ENCODE measurements around the gene CALR3. TPM values are rescaled to one million over a fixed set of nuclear protein-coding genes. Genes with fewer than 3 reads are reported as not detected.

The CALR3 gene
- total and polyA plus RNA-seq, 2 of the 13 experiments (the other 11 are each of a cell fraction or from before 2014, with no cell fraction given) = not detected

DNA sequence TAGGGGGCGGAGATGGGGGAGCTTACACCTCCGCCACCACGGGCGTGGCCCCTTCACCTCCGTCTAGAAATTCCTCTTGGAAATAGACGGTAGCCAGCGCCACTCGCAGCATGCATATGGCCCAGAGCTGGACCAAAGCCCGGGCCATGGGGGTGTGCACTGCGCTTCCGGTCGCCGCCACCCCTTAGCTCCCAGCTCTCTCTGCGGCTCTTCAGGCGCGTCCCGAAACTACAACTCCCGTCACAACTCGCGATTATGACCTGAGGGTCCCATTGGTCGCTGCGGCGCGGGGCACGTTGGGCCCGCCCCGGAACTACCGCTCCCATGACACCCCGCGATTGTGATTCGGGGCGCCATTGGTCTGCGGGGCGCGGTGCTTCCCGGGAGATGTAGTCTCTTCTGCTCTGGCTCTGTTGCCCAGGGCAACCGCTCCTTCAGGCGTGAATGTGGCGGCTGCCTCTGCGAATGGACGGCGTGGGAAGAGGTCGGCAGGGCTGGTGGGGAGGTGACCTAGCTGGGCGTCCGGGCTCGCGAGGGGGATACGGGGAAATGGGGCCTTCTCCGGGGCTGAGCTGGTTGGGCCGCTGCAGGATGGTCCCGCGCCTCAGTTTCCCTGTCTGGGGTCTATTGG, at the start of gene CALR3, which contains the start of gene C19orf44 (continued):
- TF ChIP-seq, protein P1, sequence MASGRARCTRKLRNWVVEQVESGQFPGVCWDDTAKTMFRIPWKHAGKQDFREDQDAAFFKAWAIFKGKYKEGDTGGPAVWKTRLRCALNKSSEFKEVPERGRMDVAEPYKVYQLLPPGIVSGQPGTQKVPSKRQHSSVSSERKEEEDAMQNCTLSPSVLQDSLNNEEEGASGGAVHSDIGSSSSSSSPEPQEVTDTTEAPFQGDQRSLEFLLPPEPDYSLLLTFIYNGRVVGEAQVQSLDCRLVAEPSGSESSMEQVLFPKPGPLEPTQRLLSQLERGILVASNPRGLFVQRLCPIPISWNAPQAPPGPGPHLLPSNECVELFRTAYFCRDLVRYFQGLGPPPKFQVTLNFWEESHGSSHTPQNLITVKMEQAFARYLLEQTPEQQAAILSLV (CRISPR knock-in tag; IDR thresholded peaks at IDR 0.05; ENCODE audit: borderline replicate concordance) = peak; percentile 41; the same call in 1 of the 2 replicates
- TF ChIP-seq TCF7L2 (IDR thresholded peaks at IDR 0.05; ENCODE audit: low read depth, low read length) (no peak), CERS6 (CRISPR knock-in tag; IDR thresholded peaks at IDR 0.05) (no peak), ZNF572 (CRISPR knock-in tag; IDR thresholded peaks at IDR 0.05) (no peak; the same call in 1 of the 2 replicates), ARNT (IDR thresholded peaks at IDR 0.05) (no peak), TFE3 (CRISPR knock-in tag; IDR thresholded peaks at IDR 0.05) (no peak; the same call in 1 of the 2 replicates), FOSL1 (CRISPR knock-in tag; IDR thresholded peaks at IDR 0.05; ENCODE audit: borderline replicate concordance) (no peak), EHMT2 (IDR thresholded peaks at IDR 0.05; ENCODE audit: borderline replicate concordance, low read depth, low read length) (no peak), TAF1 (CRISPR knock-in tag; IDR thresholded peaks at IDR 0.05) (peak; percentile 36; the same call in 1 of the 2 replicates), RXRA (CRISPR knock-in tag; IDR thresholded peaks at IDR 0.05) (peak; percentile 66; the same call in 1 of the 2 replicates), MAF1 (CRISPR knock-in tag; IDR thresholded peaks at IDR 0.05; ENCODE audit: borderline replicate concordance) (no peak), ZNF383 (CRISPR knock-in tag; IDR thresholded peaks at IDR 0.05; ENCODE audit: borderline replicate concordance) (0 out of 2 replicates have a peak, but pooled peaks have one; percentile 44), TEF (CRISPR knock-in tag; IDR thresholded peaks at IDR 0.05) (no peak), ERF (CRISPR knock-in tag; IDR thresholded peaks at IDR 0.05) (peak; percentile 87), ZNF260 (CRISPR knock-in tag; IDR thresholded peaks at IDR 0.05; ENCODE audit: borderline replicate concordance, low read depth) (no peak), NKX3-1 (CRISPR knock-in tag; IDR thresholded peaks at IDR 0.05) (no peak), ZNF567 (CRISPR knock-in tag; IDR thresholded peaks at IDR 0.05; ENCODE audit: borderline replicate concordance) (0 out of 2 replicates have a peak, but pooled peaks have one; percentile 19), TBX2 (CRISPR knock-in tag; IDR thresholded peaks at IDR 0.05; ENCODE audit: borderline replicate concordance) (peak; percentile 84), TSC22D2 (CRISPR knock-in tag; IDR thresholded peaks at IDR 0.05; ENCODE audit: borderline replicate concordance) (peak; percentile 43; the same call in 1 of the 2 replicates), KLF12 (CRISPR knock-in tag; IDR thresholded peaks at IDR 0.05; ENCODE audit: borderline replicate concordance) (0 out of 2 replicates have a peak, but pooled peaks have one; percentile 21)
- TF ChIP-seq, protein P2, sequence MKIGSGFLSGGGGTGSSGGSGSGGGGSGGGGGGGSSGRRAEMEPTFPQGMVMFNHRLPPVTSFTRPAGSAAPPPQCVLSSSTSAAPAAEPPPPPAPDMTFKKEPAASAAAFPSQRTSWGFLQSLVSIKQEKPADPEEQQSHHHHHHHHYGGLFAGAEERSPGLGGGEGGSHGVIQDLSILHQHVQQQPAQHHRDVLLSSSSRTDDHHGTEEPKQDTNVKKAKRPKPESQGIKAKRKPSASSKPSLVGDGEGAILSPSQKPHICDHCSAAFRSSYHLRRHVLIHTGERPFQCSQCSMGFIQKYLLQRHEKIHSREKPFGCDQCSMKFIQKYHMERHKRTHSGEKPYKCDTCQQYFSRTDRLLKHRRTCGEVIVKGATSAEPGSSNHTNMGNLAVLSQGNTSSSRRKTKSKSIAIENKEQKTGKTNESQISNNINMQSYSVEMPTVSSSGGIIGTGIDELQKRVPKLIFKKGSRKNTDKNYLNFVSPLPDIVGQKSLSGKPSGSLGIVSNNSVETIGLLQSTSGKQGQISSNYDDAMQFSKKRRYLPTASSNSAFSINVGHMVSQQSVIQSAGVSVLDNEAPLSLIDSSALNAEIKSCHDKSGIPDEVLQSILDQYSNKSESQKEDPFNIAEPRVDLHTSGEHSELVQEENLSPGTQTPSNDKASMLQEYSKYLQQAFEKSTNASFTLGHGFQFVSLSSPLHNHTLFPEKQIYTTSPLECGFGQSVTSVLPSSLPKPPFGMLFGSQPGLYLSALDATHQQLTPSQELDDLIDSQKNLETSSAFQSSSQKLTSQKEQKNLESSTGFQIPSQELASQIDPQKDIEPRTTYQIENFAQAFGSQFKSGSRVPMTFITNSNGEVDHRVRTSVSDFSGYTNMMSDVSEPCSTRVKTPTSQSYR (CRISPR knock-in tag; IDR thresholded peaks at IDR 0.05; ENCODE audit: borderline replicate concordance) = no peak
- TF ChIP-seq, protein P3, sequence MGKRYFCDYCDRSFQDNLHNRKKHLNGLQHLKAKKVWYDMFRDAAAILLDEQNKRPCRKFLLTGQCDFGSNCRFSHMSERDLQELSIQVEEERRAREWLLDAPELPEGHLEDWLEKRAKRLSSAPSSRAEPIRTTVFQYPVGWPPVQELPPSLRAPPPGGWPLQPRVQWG (CRISPR knock-in tag; IDR thresholded peaks at IDR 0.05; ENCODE audit: borderline replicate concordance, low read depth) = no peak
